ENCODE measurements around the gene EIF3I. TPM values are rescaled to one million over a fixed set of nuclear protein-coding genes. Genes with fewer than 3 reads are reported as not detected.
A peak's percentile ranks its signal among the peaks of the same experiment; 100 is the strongest.

Gene EIF3I
- total and polyA plus RNA-seq, 3 donors from 2014 or later: 97.7 to 140 (median 140) TPM

DNA sequence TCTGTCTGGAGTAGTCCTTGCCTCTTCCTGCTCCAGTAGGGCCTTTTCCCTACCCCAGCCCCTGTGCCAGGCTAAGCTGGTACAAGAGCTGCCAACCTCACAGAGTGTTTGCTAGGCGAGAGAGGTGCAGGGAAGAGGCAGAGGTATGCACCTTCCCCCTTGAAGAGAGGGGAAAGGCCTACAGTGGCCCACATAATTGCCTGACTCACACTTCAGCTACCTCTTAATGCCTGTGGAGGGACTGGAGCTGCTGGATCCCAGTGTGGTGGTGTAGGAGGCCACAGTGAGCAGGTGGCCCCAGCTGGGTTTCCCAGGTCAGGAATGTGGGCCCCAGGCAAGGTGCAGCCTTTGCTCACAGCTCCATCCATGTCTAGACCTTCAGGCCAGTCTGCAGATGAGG, 25.1 kb upstream of the EIF3I start:
- 83 to 100% methylated on average over 1 of the region's 1 CpG for WGBS, 2 donors

DNA sequence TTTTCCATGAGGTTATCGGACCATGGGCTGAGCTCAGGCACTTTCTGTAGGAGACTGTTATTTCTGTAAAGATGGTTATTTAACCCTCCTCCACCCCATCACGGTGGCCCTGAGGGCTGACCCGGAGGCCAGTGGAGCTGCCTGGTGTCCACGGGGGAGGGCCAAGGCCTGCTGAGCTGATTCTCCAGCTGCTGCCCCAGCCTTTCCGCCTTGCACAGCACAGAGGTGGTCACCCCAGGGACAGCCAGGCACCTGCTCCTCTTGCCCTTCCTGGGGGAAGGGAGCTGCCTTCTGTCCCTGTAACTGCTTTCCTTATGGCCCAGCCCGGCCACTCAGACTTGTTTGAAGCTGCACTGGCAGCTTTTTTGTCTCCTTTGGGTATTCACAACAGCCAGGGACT, 24.4 kb upstream of the EIF3I start:
- Histone ChIP-seq H3K36me3 (ENCODE audit: low read depth, missing control alignments) (no peaks in the 10 kb centered on the region), H3K4me3 (no peak overlapping the region), H3K9me3 (no peaks in the 10 kb centered on the region), H3K27me3 (no peaks in the 10 kb centered on the region), H3K4me1 (peaks cover 25% of the 10 kb centered on the region), H3K27ac (no peak overlapping the region)
- intact Hi-C loops (cut with DNase I; ENCODE audit: low total_unique reads): no loop called here
- TF ChIP-seq, protein P1, sequence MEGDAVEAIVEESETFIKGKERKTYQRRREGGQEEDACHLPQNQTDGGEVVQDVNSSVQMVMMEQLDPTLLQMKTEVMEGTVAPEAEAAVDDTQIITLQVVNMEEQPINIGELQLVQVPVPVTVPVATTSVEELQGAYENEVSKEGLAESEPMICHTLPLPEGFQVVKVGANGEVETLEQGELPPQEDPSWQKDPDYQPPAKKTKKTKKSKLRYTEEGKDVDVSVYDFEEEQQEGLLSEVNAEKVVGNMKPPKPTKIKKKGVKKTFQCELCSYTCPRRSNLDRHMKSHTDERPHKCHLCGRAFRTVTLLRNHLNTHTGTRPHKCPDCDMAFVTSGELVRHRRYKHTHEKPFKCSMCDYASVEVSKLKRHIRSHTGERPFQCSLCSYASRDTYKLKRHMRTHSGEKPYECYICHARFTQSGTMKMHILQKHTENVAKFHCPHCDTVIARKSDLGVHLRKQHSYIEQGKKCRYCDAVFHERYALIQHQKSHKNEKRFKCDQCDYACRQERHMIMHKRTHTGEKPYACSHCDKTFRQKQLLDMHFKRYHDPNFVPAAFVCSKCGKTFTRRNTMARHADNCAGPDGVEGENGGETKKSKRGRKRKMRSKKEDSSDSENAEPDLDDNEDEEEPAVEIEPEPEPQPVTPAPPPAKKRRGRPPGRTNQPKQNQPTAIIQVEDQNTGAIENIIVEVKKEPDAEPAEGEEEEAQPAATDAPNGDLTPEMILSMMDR (IDR thresholded peaks at IDR 0.05): no peak
- no peak for TF ChIP-seq POLR2A (IDR thresholded peaks at IDR 0.05)
- DNase-seq: no peak
- WGBS, 2 donors: 40 to 47% methylated on average over 5 to 6 of the region's 6 CpGs

More for the DNA sequence above, 25.1 kb upstream of the EIF3I start:
- Histone ChIP-seq H3K4me3 (no peak overlapping the region), H3K4me1 (peaks cover 18% of the 10 kb centered on the region), H3K9me3 (no peaks in the 10 kb centered on the region), H3K36me3 (ENCODE audit: low read depth, missing control alignments) (no peaks in the 10 kb centered on the region), H3K27me3 (no peaks in the 10 kb centered on the region), H3K27ac (no peak overlapping the region)
- no peak for DNase-seq
- no peak for TF ChIP-seq POLR2A (IDR thresholded peaks at IDR 0.05)
- TF ChIP-seq, protein P1 (IDR thresholded peaks at IDR 0.05): no peak
- intact Hi-C loops (cut with DNase I; ENCODE audit: low total_unique reads): no loop called here

DNA sequence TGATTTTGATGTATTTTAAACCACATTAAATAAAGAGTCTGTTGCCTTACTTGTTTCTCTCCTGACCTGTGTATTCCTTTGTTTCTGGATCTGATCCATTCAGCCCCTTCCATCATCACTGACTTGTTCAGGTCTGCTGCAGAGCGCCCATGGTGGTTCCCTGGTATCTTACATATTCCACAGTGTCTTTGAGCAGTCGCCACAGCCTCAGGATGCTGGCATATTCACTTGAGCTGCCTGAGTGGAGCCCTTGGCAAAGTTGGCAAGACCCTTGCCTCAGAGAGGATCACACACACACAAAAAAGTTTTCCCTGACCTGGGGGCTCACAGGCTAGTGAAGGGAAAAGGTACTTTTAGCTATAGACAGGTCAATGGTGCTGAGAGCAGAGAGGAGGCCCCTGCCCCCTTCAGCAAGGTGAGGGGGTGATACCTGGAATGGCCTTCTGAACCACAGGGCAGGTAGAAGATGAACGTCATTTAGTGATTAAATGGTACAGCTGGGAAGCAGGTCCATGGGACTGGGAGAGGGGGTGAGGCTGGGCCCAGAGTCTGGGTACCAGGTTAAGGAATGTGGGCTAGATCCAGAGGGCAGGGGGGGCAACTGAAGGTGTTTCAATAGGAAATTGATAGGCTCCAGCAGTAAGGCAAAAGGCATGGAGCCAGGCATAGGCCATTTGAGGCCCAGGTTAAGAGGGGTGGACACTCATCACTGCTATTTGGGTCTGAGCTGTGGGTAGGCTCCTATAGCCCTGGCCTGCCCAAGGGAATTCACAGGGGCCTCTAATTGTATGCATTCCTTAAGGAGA, 23.8 kb upstream of the EIF3I start:
- Histone ChIP-seq H3K9me3 (no peaks in the 10 kb centered on the region), H3K4me1 (peaks cover 29% of the 10 kb centered on the region), H3K27me3 (no peaks in the 10 kb centered on the region), H3K36me3 (ENCODE audit: low read depth, missing control alignments) (no peaks in the 10 kb centered on the region), H3K4me3 (no peak overlapping the region), H3K27ac (no peak overlapping the region)
- no peak for DNase-seq
- TF ChIP-seq, protein P1 (IDR thresholded peaks at IDR 0.05): no peak
- TF ChIP-seq POLR2A (IDR thresholded peaks at IDR 0.05): no peak
- intact Hi-C loops (cut with DNase I; ENCODE audit: low total_unique reads): no loop called here
- 78 to 86% methylated on average over 3 of the region's 3 CpGs for WGBS, 2 donors

DNA sequence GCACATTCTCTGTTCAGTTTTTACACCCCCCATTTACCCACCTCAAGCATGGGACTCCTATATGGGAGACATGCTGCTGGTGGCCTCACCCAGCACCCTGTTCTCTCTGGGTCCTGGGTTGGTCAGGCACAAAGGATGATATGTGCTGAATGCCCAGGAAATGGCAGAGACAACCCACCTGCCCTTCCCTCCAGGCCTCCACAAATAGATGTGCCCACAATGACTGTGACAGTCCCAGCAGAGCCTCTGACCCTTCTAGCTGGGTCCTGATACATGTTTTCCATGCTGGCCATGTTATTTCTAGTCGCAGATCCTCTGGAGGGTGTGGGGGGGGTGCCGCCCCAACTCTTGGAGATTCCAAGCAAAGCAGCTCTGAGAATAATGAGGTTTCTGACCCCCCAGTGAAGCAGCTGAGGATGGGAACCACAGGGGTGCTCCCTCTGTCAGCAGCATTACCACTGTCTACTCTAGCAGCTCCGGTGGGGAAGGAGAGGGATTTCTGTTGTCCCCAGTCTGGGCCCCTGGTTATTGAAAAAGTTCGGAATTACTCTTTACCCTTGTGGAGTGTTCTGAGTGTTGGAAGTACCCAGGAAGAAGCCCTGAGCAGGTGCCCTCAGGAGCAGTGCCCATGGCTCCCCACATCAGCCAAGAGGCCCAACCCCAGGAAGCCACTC, 23.0 kb upstream of the EIF3I start:
- no peak overlapping the region for H3K4me3 ChIP-seq
- H3K27ac ChIP-seq: peak overlapping the region; percentile 71 to 94
- no peaks in the 10 kb centered on the region for H3K27me3 ChIP-seq
- H3K36me3 ChIP-seq (ENCODE audit: low read depth, missing control alignments): no peaks in the 10 kb centered on the region
- intact Hi-C loops (cut with DNase I; ENCODE audit: low total_unique reads): no loop called here
- no peaks in the 10 kb centered on the region for H3K9me3 ChIP-seq
- 71 to 80% methylated on average over 1 to 4 of the region's 4 CpGs for WGBS, 2 donors
- TF ChIP-seq POLR2A (IDR thresholded peaks at IDR 0.05): no peak
- TF ChIP-seq, protein P1 (IDR thresholded peaks at IDR 0.05): no peak
- no peak for DNase-seq
- peaks cover 36% of the 10 kb centered on the region for H3K4me1 ChIP-seq
